NCI-H2196 (cell line): Measurements from ENCODE around the gene ABCB4.

Experiments used
- DNase-seq: peaks from one replicate; lab custom pipeline; 2025; ENCODE audit not compliant: unreplicated experiment; lab: John Stamatoyannopoulos, UW

The ABCB4 gene

GRCh38 chr7:87356448-87356847, 119.0 kb downstream of the ABCB4 start:
- no peak for DNase-seq

- peak; percentile 18 for DNase-seq
These were observed 120.7 kb downstream of the ABCB4 start for GRCh38 chr7:87354749-87355148.
